Skin of body (tissue), 2 donors: ENCODE data around the gene ZNF649. TPM values are rescaled to one million over a fixed set of nuclear protein-coding genes. Genes with fewer than 3 reads are reported as not detected.
"Not testable (repeated sequence)": the region's sequence is repeated elsewhere in the genome, so short reads cannot be mapped to it uniquely, and the experiment has no call there.

Experiments used
- DNase-seq: peaks from one replicate; lab custom pipeline; 2025; lab: John Stamatoyannopoulos, UW
- total RNA-seq: library from RNA; depleted of rRNA; stranded (reverse); fragments of >200 nt; gene quantifications from one replicate; pipeline ENCODE4 v1.2.3, GENCODE V29; 2014

ZNF649 gene
- 21.1 TPM for total RNA-seq

DNA sequence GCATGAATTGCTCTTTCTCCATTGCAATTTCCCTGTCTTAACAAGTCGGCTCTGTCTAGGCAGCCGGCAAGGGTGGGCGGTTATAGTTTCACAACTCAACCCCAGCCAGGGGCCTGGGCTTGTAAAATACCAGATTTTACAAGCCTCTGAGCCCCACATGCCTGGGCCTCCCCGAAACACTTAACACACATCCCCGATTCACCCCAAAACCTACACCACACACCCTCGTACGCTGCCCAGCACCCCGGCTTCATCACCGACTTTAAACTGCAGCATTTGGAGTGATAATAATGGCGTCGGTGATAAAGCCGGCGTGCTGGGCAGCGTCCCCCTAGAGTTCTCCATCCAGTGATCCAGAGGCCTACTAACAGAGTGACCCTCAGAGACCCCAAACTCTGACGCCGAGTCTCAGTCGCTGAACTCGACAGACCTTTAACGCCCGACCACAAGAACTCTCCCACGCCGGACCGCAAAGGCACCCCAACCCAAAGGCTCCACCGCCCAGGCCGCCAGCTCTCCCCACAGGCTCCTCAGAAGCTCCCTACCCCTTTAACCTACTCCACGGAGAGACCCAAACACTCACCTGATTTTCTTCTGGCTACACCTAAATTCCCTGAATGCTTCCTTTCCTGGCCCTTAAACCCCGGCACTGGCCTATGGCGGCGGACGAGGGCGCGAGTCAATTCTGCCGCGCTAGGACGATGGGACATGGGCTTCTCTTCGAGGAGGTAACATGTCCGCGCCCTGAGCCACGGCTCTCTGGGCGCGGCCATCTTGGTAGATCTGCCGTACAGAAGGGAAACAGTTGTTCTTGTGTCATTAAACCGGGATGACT, at the start of gene ZNF649:
ZNF649 (minus strand) TSS at position 687 of the 835 bp plus-strand sequence. CDS start 4,910 bp downstream, outside the sequence.
- DNase-seq = peak; percentile 83

- DNase-seq = peak; percentile 20
Measured at GRCh38 chr19:51948975-51949374, 44.2 kb upstream of the ZNF649 start.

- no peak for DNase-seq
Measured at GRCh38 chr19:51946602-51947001, 41.8 kb upstream of the ZNF649 start.

GRCh38 chr19:51944798-51945552, 40.2 kb upstream of the ZNF649 start:
- DNase-seq = no peak

- no peak for DNase-seq
Measured at GRCh38 chr19:51938936-51939335, 34.1 kb upstream of the ZNF649 start.

- no peak for DNase-seq
Measured at GRCh38 chr19:51931921-51932320, 27.1 kb upstream of the ZNF649 start.

GRCh38 chr19:51927859-51928258, 23.0 kb upstream of the ZNF649 start:
- no peak for DNase-seq

GRCh38 chr19:51926784-51927741, 22.2 kb upstream of the ZNF649 start, which contains the start of gene ZNF613:
TSS of gene ZNF613 (plus strand) at chr19:51927472. CDS start at chr19:51936221, 8,749 bp downstream.
- peak; percentile 96 for DNase-seq

DNA sequence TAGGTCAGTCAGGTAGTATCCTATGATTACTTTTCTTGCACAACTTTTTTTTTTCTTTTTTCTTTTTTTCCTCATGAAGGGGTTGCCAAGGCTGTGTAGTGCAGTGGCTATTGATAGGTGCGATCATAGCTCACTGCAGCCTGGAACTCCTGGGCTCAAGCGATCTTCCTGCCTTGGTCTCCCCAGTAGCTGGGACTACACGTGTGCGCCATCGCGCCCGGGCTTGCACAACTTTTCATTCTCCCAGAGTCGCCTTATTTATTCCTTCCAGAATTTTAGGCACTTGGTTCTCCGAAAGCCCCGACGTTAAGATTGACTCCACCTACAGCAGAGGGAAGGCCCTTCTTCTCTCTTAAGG, 21.6 kb upstream of the ZNF649 start:
- no peak for DNase-seq

DNA sequence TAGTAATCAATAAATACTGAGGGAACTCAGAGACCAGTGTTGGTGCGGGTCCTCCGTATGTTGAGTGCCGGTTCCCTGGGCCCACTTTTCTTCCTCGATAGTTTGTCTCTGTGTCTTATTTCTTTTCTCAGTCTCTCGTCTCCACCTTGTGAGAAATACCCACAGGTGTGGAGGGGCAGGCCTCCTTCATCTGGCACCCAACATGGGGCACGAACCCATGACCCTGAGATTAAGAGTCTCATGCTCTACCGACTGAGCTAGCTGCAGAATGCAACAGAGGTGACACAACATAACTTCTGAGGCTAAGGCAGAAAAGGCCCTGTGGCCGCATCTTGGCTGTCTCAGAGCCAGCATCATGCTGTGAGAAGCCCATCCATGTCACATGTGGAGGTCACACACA, 17.1 kb upstream of the ZNF649 start:
- no peak for DNase-seq

DNA sequence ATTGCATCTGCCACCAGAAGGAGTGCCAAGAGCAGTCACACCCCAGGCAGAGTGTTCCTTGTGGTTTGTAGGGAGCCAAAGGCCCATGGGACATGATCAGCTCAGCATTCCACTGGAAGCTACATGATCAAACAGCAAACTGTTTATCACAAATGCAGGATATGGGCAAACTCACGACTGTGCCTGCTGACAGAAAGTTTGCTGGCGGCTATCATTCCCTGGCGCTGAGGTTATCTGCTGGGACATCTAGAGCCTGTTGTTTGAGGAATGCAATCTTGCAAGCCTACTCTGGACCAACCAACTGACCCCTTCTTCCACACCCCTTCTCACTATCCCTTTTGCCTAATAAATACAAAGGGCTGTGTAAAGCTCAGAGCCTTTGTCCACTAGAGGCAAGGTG, 14.8 kb upstream of the ZNF649 start:
- DNase-seq = no peak

- DNase-seq = no peak
Measured at GRCh38 chr19:51916167-51916566, 11.3 kb upstream of the ZNF649 start.

GRCh38 chr19:51915324-51915867, 10.6 kb upstream of the ZNF649 start:
- no peak for DNase-seq

- DNase-seq = not testable (repeated sequence)
Measured at GRCh38 chr19:51907981-51908380, 3.2 kb upstream of the ZNF649 start.

DNA sequence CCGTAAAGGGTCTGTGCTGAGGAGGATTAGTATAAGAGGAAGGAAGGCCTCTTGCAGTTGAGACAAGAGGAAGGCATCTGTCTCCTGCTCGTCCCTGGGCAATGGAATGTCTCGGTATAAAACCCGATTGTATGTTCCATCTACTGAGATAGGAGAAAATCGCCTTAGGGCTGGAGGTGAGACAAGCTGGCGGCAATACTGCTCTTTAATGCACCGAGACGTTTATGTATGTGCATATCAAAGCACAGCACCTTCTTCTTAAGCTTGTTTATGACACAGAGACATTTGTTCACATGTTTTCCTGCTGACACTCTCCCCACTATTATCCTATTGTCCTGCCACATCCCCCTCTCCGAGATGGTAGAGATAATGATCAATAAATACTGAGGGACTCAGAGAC, 1.3 kb upstream of the ZNF649 start:
- DNase-seq = not testable (repeated sequence)

- DNase-seq = not testable (repeated sequence)
Measured at GRCh38 chr19:51905639-51906038, 822 bp upstream of the ZNF649 start.

- no peak for DNase-seq
Measured at GRCh38 chr19:51905206-51905605, 389 bp upstream of the ZNF649 start.

- DNase-seq = no peak
Measured at GRCh38 chr19:51903192-51903591, 1.6 kb downstream of the ZNF649 start.

GRCh38 chr19:51901860-51902259, 3.0 kb downstream of the ZNF649 start:
- DNase-seq = no peak

DNA sequence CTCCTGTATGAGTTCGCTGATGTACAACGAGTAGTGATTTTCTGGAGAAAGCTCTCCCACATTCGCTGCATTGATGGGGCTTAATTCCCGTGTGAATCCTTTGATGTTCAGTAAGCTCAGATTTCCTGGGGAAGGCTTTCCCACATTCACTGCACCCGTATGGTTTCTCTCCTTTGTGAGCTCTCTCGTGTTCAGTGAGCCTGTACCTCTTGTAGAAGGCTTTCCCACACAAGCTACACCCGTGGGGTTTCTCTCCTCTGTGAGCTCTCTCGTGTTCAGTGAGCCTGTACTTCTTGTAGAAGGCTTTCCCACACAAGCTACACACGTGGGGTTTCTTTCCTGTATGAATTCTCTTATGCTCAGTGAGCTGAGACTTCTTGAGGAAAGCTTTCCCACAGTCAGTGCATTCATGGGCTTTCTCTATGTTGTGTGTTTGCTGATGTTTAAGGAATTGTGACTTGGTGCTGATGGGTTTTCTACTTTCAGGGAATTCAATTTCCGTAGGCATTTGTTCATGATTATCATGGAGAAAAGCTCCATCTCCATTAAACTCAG, 13.5 kb downstream of the ZNF649 start:
- DNase-seq = no peak

- no peak for DNase-seq
Measured at GRCh38 chr19:51889934-51890333, 14.9 kb downstream of the ZNF649 start.
